Glomerular visceral epithelial cell (primary cell): ENCODE measurements around the gene SCUBE1.

Experiments
- DNase-seq: peaks from one replicate; pipeline ENCODE4 v3.0.0-alpha.2; 2016; ENCODE audit errors: extremely low spot score

SCUBE1 gene

DNA sequence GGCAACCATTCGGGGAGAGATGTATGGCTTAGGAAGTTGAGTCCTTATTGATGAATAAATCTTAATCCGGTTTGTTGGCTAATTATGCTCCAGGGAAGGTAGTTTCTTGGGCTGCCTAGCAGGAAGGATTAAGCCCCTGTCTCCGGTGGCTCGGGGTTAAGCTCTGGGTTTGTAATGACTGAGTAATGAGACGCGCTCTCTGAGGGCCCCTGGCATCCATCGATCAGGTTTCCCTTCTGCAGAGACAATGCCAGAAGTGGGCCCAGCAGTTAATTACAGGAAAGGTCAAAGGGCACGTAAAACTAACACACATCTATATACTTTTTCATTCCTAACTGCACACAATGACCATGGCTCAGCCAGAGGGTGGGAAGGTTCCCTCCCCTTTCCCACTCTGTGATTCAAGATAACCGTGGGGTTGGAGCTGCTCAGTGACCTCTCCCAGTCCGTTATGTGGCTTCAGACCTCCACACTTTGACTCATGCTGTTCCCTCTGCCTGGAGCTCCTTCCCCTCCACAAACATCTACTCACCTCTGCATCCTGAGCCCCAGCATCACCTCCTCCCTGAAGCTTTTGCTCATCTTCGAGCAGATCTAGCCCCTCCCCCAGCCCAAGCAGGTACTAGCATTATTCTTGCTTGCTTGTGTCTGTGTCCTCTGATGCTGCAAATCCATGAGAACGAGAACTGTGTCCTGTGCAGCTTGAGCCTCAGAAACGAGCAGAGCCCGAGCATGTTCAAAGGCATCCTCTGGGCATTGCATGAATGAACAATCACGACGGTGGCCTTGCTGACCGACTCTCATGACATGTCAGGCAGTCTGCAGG lies 16.6 kb downstream of the SCUBE1 start:
- no peak for DNase-seq

- DNase-seq = no peak
Observed at GRCh38 chr22:43325176-43325575, 18.0 kb downstream of the SCUBE1 start.

DNA sequence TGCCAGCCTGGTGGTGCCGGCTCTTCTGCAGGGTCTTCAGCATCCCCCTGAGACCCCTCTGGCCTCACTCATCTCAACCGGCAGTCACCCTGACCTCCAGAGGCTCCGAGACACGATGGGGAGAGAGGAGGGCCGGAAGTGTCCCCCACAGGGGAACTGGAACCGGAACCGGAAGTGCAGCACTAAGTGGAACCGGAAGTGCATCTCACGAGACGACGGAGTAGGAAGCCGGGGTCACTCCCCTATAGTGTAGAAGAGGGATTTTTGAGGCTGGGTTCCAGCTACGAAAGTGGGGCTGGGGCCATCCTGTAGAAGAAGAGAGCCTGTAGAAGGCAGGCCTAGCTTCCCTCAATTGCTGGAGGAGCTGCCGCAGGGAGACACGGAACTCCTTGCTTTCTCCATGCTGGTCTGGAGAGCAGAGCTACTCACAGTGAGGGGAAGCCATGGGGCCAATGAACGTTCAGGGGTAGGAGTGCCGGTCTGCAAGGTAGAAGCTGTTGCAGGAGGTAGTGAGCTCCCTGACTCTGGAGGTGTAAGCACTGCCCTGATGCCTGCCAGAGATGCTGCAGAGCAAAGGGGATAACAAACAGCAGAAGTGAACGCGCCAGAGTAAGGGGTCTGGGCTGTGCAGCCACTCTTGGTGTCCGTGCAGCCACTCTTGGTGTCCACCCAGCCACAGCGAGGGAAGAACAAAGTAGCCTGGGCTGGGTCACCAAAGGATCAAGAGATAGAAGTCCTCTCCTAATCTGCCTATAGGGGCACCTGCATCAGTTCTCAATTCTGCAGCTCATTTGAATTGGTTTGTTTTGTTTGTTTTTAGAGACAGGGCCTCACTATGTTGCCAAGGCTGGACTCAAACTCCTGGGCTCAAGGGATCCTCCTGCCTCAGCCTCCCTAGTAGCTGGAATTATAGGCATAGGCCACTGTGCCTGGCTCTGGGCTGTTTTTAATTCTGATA lies 21.9 kb downstream of the SCUBE1 start:
- DNase-seq = no peak

GRCh38 chr22:43319661-43320486 lies 23.3 kb downstream of the SCUBE1 start:
- DNase-seq = no peak

DNA sequence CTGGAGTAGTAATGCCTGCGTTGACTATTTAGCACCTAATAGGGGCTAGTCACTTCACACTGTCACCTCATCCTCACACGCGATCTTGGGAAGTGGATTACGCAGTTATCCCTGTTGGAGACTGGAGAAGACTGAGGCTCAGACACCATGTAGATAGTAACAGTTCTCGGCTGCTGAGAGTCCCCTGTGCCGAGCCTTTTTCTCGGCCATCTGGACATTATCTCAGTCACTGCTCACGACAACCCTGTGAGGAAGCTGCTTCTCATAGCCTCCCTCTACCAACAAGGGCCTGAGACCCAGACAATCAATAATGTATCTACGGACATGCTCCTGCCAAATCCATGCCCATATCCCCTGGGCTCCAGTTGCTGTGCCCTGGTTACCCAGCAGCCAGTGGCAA lies 25.9 kb downstream of the SCUBE1 start:
- DNase-seq = no peak

DNA sequence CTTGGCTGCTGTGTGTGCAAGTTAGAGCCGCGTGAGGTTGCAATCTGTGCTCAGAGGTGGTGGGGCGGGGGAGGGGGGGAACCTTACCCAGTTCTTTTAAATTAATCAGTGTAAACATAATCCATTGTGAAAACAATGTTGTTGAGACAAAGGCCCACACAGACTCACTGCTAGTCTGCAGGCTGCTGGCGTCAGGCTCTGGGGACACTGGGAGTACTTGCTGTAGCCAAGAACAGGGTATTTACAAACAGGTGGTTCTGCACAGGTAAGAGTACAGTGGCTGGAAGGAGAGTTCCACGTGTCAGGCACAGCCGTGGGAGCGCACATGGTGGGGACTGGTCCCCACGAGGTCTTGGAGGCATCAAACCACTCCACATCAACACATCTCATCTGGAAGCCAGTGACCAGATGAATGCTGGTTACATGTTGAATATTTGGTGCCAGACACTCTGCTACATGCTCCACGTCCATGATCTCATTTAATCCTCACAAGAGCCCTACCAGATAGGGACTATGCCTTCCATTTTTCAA lies 27.4 kb downstream of the SCUBE1 start:
- DNase-seq = no peak

- DNase-seq = no peak
Observed at GRCh38 chr22:43314611-43315010, 28.6 kb downstream of the SCUBE1 start.

DNA sequence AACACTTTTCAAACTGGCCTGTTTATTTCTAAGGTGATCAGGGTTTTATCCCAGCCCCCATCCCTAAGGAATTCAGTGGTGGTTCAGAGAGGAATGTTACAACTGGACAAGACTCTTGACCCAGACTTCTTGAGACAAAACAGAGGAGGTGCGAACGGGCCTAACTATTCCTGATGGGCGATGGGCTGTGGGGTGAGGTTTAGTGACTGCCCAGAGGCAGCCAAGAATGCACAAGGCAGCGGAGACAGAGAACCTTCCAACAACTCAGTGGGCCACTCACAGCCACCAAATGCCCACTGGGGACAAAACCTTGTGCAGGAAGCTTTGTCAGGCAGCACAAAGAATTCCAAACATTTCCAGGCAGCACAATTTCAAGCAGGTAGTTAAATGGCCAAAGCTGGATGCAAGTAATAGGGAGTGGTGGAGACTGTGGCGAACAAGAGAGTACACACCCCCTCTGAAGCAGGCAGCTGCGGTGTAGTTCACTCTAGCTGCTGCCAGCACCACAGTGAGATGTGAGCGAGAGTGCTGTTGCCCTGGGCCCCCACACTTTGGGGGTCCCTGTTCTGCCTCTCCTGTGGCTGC lies 29.2 kb downstream of the SCUBE1 start:
- no peak for DNase-seq

DNA sequence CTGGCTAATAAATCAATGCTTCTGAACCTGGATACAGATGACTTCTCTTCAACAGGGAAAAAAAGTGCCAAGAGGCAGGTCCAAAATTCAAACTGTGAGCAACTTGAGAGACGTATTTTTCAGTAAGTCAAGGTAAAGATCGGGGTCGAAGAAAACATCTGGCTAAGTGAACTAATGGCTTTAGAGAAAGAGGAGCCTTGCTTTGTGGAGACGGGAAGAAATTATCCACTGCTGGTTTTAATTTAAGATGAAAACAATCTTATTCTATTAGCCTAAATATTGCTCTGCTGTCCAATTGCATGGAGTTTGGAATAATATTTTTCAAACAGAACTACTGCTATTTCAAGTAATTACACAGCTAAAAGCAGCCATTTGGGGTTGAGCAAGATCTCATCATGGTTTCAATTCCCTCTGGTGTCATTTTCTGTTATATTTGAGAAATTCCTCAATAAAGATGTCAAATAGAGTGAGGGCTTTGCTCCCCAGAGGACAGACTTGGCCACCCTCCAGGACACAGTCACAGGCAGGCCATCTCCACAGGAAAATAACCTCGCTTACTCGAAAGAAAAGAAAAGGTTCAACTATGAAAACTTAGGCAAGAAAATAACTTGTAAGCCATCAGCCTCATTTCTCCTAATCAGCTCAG lies 29.8 kb downstream of the SCUBE1 start:
- DNase-seq = no peak

DNA sequence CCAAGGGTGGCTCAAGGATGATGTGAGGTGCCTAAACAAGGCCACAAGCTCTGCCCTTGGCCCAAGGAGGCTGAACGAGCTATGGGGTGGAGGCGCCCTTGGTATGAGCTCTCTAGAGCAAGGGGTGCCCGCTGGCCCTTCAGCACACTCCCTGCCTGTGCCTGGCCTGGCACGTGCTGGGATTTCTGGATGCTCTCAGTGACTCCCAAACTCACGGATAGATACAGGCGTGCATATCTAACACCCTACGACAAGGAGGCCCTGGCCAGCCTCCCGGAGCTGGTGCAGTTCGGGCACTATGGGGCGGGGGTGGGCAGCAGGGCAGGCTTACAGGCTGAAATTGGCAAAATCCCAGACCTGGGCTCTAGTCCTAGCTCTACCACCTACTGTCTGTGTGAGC lies 30.6 kb downstream of the SCUBE1 start:
- no peak for DNase-seq

- DNase-seq = no peak
Observed at GRCh38 chr22:43310798-43311197, 32.4 kb downstream of the SCUBE1 start.

DNA sequence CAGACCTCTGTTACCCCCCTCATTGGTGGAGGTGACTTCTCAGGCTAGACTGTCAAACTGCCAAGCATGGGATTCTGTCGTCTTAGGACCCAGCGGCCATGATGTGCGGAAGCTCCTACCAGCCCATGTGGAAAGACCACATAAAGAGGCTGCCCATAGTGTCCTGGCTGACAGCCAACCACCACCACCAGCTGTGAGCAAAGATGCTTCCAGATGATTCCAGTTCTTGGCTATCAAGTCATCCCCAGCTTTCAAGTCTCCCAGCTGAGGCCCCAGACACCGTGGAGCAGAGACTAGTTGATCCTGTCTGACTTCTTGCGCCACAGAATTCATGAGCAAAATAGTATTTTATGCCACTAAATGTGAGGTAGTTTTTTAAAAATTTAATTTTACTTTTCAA lies 32.9 kb downstream of the SCUBE1 start:
- no peak for DNase-seq

DNA sequence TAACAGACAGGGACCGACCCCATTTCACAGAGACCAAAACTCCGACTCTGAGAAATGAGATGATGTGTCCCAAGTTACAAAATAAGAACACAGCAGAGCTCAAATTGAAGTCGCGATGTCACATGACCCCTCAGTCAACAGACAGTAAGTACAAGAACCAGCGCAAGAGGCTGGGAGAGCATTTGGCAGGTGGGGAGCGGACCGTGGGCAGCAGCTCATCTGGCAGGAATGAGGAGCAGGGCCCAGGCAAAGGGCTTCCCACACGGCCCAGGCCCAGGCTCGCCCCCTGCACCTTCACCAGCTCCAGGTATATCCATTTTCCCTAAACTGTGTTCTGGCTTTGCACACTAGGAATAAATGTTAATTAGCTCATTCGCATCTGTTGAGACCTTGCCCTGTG lies 34.3 kb downstream of the SCUBE1 start:
- no peak for DNase-seq

DNA sequence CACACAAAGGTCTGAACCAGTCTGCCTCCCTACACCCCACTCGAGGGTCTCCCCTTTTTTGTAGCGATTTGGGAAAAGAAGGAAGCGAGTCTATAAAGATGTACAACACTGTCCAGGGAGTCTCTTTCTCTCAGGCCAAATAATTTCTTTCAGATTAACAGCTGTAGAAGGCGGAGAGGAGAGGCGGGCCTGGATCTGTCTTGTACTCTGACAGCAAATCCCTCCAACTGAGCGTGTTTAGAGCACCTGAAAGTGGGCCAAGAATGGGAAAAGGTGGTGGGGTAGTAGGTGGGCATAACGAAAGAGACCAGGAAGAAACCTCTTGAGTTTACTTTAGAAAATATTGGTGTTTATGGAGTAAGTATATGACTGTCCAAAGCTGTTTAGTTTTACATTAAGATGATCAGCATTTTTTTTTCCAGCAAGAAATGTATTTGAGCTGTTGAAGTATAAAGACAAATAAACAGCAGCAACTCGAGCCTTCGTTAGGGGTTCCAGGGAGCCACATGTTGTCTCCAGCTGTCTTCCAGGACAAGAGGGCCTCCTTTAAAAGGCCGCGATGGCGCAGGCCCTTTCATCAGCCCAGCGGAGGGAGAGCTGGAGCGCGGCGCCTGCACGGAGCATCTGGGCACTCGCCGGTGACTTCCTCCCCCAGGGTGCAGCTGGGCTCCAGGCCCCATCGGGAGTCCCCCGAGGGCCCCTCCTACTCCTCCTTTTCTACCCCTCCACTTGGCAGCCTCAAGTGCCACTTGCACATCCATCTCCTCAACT lies 34.9 kb downstream of the SCUBE1 start:
- DNase-seq = no peak

- DNase-seq = no peak
Observed at GRCh38 chr22:43305806-43306205, 37.4 kb downstream of the SCUBE1 start.

- DNase-seq = no peak
Observed at GRCh38 chr22:43304831-43305590, 38.2 kb downstream of the SCUBE1 start.

GRCh38 chr22:43303751-43304150 lies 39.4 kb downstream of the SCUBE1 start:
- DNase-seq = no peak

DNA sequence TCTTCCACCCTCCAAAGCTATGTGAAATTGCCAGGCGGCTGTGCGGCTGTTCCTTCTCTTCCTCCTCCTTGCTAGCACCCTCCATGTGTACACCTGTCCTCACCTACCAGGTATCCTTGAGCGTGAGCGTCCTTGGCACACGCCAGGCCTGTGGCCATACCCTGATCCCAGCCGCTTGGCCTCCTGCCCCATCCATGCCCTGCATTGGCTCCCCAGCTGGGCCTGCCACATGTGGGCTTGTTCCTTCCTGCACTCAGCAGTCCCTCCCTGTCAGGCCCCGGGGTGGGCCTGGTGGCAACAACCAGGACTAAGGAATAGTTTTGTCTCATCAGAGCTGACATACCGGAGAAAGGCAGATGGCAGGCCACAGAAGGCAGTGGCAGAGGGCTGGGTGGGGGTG lies 40.0 kb downstream of the SCUBE1 start:
- no peak for DNase-seq

- no peak for DNase-seq
Observed at GRCh38 chr22:43302531-43303041, 40.6 kb downstream of the SCUBE1 start.
